Measurements from ENCODE around the gene NAP1L1.
"Not testable (repeated sequence)": the region's sequence is repeated elsewhere in the genome, so short reads cannot be mapped to it uniquely, and the experiment has no call there.

NAP1L1 gene

GRCh38 chr12:76020281-76020680 lies 64.2 kb downstream of the NAP1L1 start:
- DNase-seq = peak; percentile 49 to 57

DNA sequence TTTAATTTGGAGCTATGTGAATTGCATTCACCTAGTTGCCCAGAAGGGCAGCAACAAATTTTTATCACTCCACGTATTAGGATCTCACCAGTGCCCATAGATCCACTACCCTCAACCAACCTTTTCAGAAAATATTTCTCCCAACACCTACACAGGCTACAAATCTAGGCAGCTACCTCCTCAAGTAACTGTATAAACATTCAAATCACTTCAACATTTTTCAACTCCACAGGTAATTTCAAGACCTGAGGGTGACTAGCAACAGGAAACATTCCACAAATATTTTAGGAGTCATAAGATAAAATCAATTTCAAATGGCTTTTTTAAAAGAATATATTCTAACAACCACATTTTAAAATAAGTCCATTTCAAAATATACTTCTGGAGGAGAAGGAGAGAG lies 65.8 kb downstream of the NAP1L1 start:
- DNase-seq = no peak

GRCh38 chr12:76018111-76018510 lies 66.4 kb downstream of the NAP1L1 start:
- DNase-seq = no peak

DNA sequence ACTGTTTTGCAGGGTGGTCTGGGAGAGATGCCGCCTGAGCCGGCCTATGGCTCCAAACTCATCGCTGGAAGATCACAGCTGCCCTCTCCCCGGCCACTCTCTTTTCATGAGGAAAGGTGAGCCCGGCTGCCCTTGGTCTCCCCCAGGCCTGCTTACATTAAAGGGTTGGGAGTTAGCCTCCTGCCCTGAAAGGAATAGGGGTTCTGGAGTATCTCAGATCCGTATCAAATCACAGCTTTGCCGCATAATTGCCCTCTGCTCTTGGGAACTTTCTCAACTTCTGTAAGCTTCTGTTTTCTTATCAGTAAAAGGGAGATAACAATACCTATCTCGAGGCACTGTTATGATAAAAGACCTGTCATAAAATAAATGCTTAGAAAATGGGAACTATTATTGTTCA lies 70.5 kb downstream of the NAP1L1 start:
- no peak for DNase-seq

DNA sequence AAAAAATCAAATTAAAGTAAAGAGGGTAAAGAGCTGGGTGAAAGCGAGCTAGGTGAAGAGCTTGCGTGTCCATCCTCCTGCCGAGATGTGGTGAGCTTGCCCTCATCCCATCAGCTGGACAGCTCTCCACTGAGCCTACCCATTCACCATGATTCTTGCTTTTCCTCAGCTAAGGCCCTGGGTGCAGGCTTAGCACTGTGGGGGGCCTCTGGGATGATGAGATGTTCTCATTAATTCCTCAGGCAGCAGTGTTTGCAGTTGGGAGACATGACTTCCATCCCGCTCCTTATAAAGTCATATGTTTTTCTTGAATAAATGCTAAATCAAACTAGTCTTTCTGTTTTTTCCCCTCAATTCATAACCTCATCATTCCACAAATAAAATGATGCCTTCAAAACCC lies 70.9 kb downstream of the NAP1L1 start:
- no peak for DNase-seq

DNA sequence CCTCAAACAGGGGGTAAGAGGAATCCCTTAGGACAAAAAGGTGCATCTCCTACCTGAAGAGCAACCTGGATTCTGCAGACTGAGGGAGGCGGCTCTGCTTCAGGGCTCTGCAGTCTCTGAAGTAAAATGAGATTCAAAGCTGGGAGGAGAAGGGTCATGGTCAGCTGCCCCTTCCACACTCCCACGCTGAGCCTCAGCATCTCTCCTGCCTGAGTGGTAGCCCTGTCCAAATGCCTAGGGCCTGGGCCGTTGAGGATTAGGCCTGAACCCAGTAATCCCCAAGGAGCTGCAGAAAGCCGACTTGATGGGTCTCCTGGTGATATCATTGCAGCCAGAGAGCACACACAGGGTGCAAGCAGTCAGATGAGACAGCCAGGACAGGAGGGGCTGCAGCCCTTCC lies 71.8 kb downstream of the NAP1L1 start:
- no peak for DNase-seq

- no peak for DNase-seq
Measured at GRCh38 chr12:76010732-76011458, 73.6 kb downstream of the NAP1L1 start.

- DNase-seq = no peak
Measured at GRCh38 chr12:76008428-76008827, 76.1 kb downstream of the NAP1L1 start.

GRCh38 chr12:76007640-76008039 lies 76.8 kb downstream of the NAP1L1 start:
- DNase-seq = no peak

DNA sequence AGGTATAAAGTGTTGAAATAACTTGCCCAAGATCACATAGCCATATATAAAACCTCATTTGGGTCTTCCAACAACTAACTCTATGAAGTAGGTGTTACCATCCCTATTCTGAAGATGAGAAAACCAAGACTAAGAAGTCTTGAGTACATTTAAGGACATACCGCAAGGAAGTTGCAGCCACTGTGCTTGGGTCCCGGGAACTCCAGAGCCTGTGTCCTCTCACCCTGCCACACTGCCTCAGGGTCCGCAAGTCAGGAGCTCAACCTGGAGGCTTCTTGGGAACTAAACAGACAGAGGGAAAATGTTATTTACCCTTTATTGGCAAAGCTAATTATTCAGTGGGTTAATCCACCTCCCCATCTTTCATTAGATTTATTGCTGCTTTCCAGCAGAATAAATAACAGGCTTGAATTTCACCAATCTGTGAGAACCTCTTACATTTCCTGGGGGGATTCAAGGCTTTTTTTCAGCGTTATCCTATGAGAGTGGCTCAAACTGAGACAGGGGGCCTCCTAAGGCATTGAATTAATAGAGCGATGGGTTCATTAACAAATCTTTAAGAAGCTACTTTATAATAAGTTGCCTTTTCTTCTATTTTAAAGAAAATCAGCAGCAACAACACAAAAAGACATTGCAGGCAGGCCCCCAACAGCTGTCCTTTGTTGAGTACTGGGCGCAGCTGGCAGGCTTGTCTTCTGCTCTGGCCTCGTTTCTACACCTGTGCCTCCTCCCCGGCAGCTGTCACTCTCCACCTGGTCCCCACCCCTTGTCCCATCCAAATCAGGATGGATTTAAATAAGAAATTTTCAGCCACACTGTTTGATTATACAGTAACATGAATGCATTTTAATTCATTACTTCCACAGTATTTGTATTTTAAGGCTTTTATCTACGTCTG lies 78.2 kb downstream of the NAP1L1 start:
- DNase-seq = no peak

- DNase-seq = no peak
Measured at GRCh38 chr12:76003355-76003638, 81.2 kb downstream of the NAP1L1 start.

- DNase-seq = no peak
Measured at GRCh38 chr12:76002598-76003354, 81.7 kb downstream of the NAP1L1 start.

DNA sequence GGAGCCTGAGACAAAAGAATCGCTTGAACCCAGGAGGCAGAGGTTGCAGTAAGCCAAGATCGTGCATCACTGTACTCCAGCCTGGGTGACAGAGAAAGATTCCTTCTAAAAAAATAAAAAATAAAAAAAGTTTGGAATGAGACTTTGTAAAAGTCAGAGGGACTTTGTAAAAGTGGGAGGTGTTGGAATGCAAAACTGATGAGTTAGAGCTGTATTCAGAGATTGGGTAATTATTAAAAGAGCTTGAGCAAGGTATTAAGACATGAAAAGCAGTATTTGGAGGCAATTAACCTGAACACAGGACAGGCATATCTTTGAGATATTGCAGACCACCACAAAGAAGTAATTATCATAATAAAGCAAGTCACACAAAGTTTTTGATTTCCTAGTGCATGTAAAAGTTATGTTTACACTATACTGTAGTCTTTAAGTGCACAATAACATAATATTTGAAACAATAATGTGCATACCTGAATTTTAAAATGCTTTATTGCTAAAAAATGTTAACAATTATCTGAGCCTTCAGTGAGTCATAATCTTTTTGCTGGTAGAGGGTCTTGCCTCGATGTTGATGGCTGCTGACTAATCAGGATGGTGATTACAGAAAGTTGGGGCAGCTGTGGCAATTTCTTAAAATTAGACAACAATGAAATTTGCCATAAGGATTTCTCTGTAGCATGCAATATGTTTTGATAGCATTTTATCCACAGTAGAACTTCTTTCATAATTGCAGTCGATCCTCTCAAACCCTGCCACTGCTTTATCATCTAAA lies 86.0 kb downstream of the NAP1L1 start:
- DNase-seq = no peak

DNA sequence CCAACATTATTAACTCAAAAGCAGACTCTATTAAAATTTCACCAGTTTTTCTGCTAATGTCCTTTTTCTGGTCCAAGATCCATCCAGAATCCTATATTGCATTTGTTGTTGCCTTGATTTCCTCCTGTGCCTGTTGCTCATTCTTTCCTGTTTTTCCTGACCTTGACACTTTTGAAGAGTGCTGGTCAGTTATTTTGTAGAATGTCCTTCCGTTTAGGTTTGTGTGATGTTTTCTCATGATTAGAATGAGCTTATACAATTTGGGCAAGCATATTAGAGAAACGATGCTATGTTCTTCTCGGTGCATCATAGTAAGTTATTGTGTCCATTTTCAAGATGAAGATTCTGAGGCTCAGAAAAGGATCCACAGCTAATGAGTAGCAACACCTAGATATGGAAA lies 86.8 kb downstream of the NAP1L1 start:
- no peak for DNase-seq

DNA sequence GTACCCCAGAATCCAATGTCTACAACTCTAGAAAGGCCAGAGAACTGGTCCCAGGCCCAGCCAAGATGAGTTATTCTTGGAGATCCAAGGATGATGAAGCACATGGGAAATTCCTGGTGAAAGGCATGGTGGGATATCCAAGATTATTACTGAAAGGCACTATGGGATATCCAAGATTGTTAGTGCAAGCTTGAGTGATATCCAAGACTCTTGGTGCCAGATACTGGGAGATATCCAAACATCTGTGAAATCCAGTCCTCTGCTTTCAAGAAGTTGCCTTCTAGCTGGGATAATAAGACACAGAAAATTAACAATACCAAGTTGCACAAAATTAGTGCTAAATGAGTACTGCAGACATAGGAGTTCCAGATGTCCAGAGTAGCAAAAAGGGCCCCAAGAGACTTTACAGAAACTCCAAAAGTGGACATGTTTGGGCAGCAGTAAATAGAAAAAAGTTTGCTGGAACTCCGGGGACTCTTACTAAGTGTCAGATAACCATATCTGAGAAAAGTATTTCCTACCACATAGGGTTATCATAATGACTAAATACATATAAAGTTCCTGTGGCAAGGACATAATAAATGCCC lies 87.5 kb downstream of the NAP1L1 start:
- DNase-seq = no peak

- no peak for DNase-seq
Measured at GRCh38 chr12:75995691-75996090, 88.8 kb downstream of the NAP1L1 start.

DNA sequence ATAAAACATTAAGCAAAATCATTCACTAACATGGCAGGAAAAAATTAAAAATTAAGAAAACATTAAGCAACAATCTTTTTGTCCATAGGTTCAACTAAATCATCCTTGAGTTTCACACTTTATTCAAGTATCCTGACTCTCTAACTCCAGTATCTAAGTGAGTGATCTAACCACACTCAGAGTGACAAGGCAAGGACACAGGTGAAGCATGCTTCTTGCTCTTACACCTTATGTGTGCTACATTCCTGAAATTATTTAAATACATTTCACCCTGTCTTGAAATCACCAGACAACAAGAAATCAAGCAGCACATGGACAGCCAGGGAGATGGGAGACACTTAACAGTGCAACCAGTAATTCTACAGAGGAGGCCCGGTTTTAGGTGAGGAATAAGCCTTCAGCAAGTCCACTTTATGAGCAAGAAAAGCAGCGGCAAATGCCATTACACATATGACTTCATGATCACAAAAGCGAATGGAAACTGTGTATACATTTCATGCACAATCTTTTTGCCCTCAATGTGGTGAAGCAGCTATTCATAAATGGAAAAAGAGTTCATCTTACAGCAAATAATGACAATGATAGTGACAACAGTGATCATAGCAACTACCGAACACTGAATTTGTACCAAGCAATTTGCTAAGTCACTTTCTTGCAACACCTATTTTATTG lies 90.3 kb downstream of the NAP1L1 start:
- peak in 1 of 2 donors; percentile 11 for DNase-seq

GRCh38 chr12:75991753-75992152 lies 92.7 kb downstream of the NAP1L1 start:
- DNase-seq = no peak

GRCh38 chr12:75990189-75990912 lies 94.1 kb downstream of the NAP1L1 start:
- DNase-seq = no peak

DNA sequence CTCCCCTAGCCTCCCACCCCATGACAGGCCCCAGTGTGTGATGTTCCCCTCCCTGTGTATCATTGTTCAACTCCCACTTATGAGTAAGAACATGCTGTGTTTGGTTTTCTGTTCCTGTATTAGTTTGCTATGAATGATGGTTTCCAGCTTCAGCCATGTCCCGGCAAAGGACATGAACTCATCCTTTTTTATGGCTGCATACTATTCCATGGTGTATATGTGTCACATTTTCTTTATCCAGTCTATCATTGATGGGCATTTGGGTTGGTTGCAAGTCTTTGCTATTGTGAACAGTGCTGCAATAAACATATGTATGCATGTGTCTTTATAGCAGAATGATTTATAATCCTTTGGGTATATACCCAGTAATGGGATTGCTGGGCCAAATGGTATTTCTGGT lies 96.8 kb downstream of the NAP1L1 start:
- not testable (repeated sequence) for DNase-seq
